Motor neuron (in vitro differentiated cells): Measurements from ENCODE around the gene MAFF. TPM values are rescaled to one million over a fixed set of nuclear protein-coding genes. Genes with fewer than 3 reads are reported as not detected.

ENCODE experiments used
- ATAC-seq, 8 experiments: fragments of 200-7000 bp; cut with Tn5 transposase; replicated peaks in 6 of 8; 2 replicates each; pipeline ENCODE4 v1.8.0; 2021; ENCODE audit warnings: mild to moderate bottlenecking in 8 of 8, moderate library complexity in 8 of 8
- H3K27ac ChIP-seq, 2 donors: fragments of 250-450 bp; sonication (Bioruptor Pico); 2 replicates each; pipeline ENCODE4 v1.9.0; 2021; ENCODE audit warnings: antibody characterized with exemption in 2 of 2, mild to moderate bottlenecking in 2 of 2, moderate library complexity in 1 of 2
- H3K4me1 ChIP-seq, 2 donors: fragments of 250-450 bp; sonication (Bioruptor Pico); replicated peaks in 1 of 2; 2 replicates each; pipeline ENCODE4 v1.6.1; 2021; ENCODE audit warnings: antibody characterized with exemption in 2 of 2, mild to moderate bottlenecking in 2 of 2, moderate library complexity in 1 of 2
- H3K4me3 ChIP-seq, 5 donors: fragments of 250-450 bp; sonication (Bioruptor Pico); 2 replicates each; pipeline ENCODE4 v1.9.0; 2021; ENCODE audit warnings: antibody characterized with exemption in 5 of 5, mild to moderate bottlenecking in 5 of 5, moderate library complexity in 4 of 5
- WGBS, 10 experiments: fragments of 450-650 bp; shearing (Covaris generic); methylation state at CpG; one replicate each; pipeline ENCODE4 v1.0.0; 2022; 5-methylcytosine and 5-hydroxymethylcytosine counted together
- in situ Hi-C, 9 experiments: fragments of 400-800 bp; cut with MboI; loops; one replicate each; pipeline ENCODE4 v1.15.0; 2021; ENCODE audit warnings: low sequenced_read_pairs in 9 of 9, low pct_unique_long_range_greater_than_20kb in 2 of 9; ENCODE audit not compliant: unreplicated experiment in 9 of 9
- total RNA-seq, 8 experiments: library from RNA; unstranded; fragments of 300-600 nt; gene quantifications; 2 replicates each; pipeline versions ENCODE4 v1.2.3 to v1.2.4, GENCODE V29; 2022

MAFF gene
- total RNA-seq, 8 experiments from 2014 or later: 5.0 to 14.5 (median 5.9) TPM

GRCh38 chr22:38238519-38239071 is 36.8 kb downstream of the MAFF start:
- no peak for ATAC-seq
- peaks cover 28 to 48% of the 10 kb centered on the region in 2 donors for H3K4me1 ChIP-seq
- no peak overlapping the region for H3K27ac ChIP-seq
- H3K4me3 ChIP-seq: no peak overlapping the region
- WGBS, 10 experiments: 20 to 100% (median 96%) methylated on average over 1 to 8 of the region's 9 CpGs; no CpG with 5 or more reads in 5 of the 10 experiments
- in situ Hi-C loops: no loop called here

GRCh38 chr22:38239101-38239761 is 37.4 kb downstream of the MAFF start:
- Histone ChIP-seq H3K27ac (no peak overlapping the region), H3K4me1 (peaks cover 33 to 52% of the 10 kb centered on the region in 2 donors), H3K4me3 (no peak overlapping the region)
- WGBS, 10 experiments: 0 to 80% (median 51%) methylated on average over 1 to 3 of the region's 14 CpGs; no CpG with 5 or more reads in 4 of the 10 experiments
- in situ Hi-C loops: no loop called here
- peak in 6 of 8 experiments; percentile 21 to 86 (median 50) for ATAC-seq

GRCh38 chr22:38240734-38241252 is 39.0 kb downstream of the MAFF start:
- H3K4me1 ChIP-seq: peaks cover 33 to 44% of the 10 kb centered on the region in 2 donors
- in situ Hi-C loops: no loop called here
- H3K27ac ChIP-seq: peak overlapping the region; percentile 79 to 91
- ATAC-seq: peak in 6 of 8 experiments; percentile 16 to 72 (median 64)
- 32 to 75% (median 63%) methylated on average over 1 to 5 of the region's 6 CpGs; no CpG with 5 or more reads in 3 of the 10 experiments for WGBS, 10 experiments
- H3K4me3 ChIP-seq: no peak overlapping the region

GRCh38 chr22:38243007-38243765 is 41.4 kb downstream of the MAFF start:
- Histone ChIP-seq H3K27ac (peak overlapping the region; percentile 53 to 69), H3K4me1 (peaks cover 33 to 43% of the 10 kb centered on the region in 2 donors), H3K4me3 (no peak overlapping the region)
- in situ Hi-C loops: no loop called here
- ATAC-seq: peak in 7 of 8 experiments; percentile 11 to 91 (median 84)
- WGBS, 10 experiments: 0 to 90% (median 38%) methylated on average over 1 to 5 of the region's 20 CpGs; no CpG with 5 or more reads in 4 of the 10 experiments

- H3K4me3 ChIP-seq: no peak overlapping the region
- no peak for ATAC-seq
- peaks cover 33 to 40% of the 10 kb centered on the region in 2 donors for H3K4me1 ChIP-seq
- in situ Hi-C loops: no loop called here
- H3K27ac ChIP-seq: no peak overlapping the region
- 29 to 100% (median 67%) methylated on average over 1 of the region's 4 CpGs; no CpG with 5 or more reads in 6 of the 10 experiments for WGBS, 10 experiments
These were observed 42.3 kb downstream of the MAFF start for GRCh38 chr22:38244106-38244505.

- in situ Hi-C loops: no loop called here
- H3K27ac ChIP-seq: no peak overlapping the region
- H3K4me3 ChIP-seq: no peak overlapping the region
- peaks cover 19 to 21% of the 10 kb centered on the region in 2 donors for H3K4me1 ChIP-seq
- no peak for ATAC-seq
- 100% methylated on average over 1 to 2 of the region's 19 CpGs; no CpG with 5 or more reads in 8 of the 10 experiments for WGBS, 10 experiments
These were observed 44.4 kb downstream of the MAFF start for GRCh38 chr22:38246046-38246658.

GRCh38 chr22:38246692-38247091 is 44.9 kb downstream of the MAFF start:
- H3K4me1 ChIP-seq: peaks cover 17% of the 10 kb centered on the region in 2 donors
- no peak overlapping the region for H3K4me3 ChIP-seq
- WGBS, 10 experiments: 20 to 100% (median 86%) methylated on average over 1 to 4 of the region's 5 CpGs; no CpG with 5 or more reads in 7 of the 10 experiments
- no peak for ATAC-seq
- no peak overlapping the region for H3K27ac ChIP-seq
- in situ Hi-C loops: no loop called here

- H3K27ac ChIP-seq: no peak overlapping the region
- ATAC-seq: no peak
- H3K4me1 ChIP-seq: peaks cover 10 to 13% of the 10 kb centered on the region in 2 donors
- 94 to 100% (median 95%) methylated on average over 1 to 4 of the region's 12 CpGs; no CpG with 5 or more reads in 7 of the 10 experiments for WGBS, 10 experiments
- in situ Hi-C loops: no loop called here
- no peak overlapping the region for H3K4me3 ChIP-seq
These were observed 45.9 kb downstream of the MAFF start for GRCh38 chr22:38247713-38248112.

- Histone ChIP-seq H3K4me3 (no peak overlapping the region), H3K4me1 (peaks cover 7 to 8% of the 10 kb centered on the region in 2 donors), H3K27ac (no peak overlapping the region)
- ATAC-seq: no peak
- in situ Hi-C loops: no loop called here
- 80 to 100% (median 94%) methylated on average over 1 to 6 of the region's 6 CpGs; no CpG with 5 or more reads in 5 of the 10 experiments for WGBS, 10 experiments
These were observed 46.5 kb downstream of the MAFF start for GRCh38 chr22:38248280-38248679.

- Histone ChIP-seq H3K27ac (no peak overlapping the region), H3K4me3 (no peak overlapping the region), H3K4me1 (no peaks in the 10 kb centered on the region)
- 82 to 100% (median 85%) methylated on average over 1 to 3 of the region's 3 CpGs; no CpG with 5 or more reads in 6 of the 10 experiments for WGBS, 10 experiments
- in situ Hi-C loops: no loop called here
- ATAC-seq: no peak
These were observed 47.5 kb downstream of the MAFF start for GRCh38 chr22:38249301-38249700.

- no peak for ATAC-seq
- no peak overlapping the region for H3K27ac ChIP-seq
- H3K4me1 ChIP-seq: no peaks in the 10 kb centered on the region
- no peak overlapping the region for H3K4me3 ChIP-seq
- WGBS, 10 experiments: 83 to 100% (median 95%) methylated on average over 1 to 22 of the region's 25 CpGs; no CpG with 5 or more reads in 2 of the 10 experiments
- in situ Hi-C loops: no loop called here
These were observed 48.2 kb downstream of the MAFF start for GRCh38 chr22:38249803-38250642.
